ENCODE results near the gene PRKCG. TPM values are rescaled to one million over a fixed set of nuclear protein-coding genes. Genes with fewer than 3 reads are reported as not detected.
A peak's percentile ranks its signal among the peaks of the same experiment; 100 is the strongest.

The PRKCG gene
- total and polyA plus RNA-seq, 2 donors from 2014 or later: not detected

- no peak for FAIRE-seq
- intact Hi-C loops (cut with DNase I): no loop called here
- no peaks in the 10 kb centered on the region for H3K36me3 ChIP-seq (ENCODE audit: control insufficient read depth in 2 of 3, insufficient read depth in 3 of 3, low read length in 3 of 3)
- H3K4me3 ChIP-seq (ENCODE audit: low read length in 3 of 3): no peak overlapping the region
- no peak for TF ChIP-seq CTCF (IDR thresholded peaks at IDR 0.05; ENCODE audit: borderline replicate concordance, extremely low read depth, insufficient read depth)
- no peak overlapping the region for H3K9ac ChIP-seq (ENCODE audit: low read length in 3 of 3)
- H3K27ac ChIP-seq (ENCODE audit: low read depth in 2 of 2, low read length in 2 of 2): no peak overlapping the region
- H3K4me1 ChIP-seq (ENCODE audit: control insufficient read depth in 2 of 3, insufficient read depth in 2 of 3, low read depth in 1 of 3, low read length in 3 of 3): no peaks in the 10 kb centered on the region
- DNase-seq: peak in 1 of 5 donors; percentile 66
- H3K27me3 ChIP-seq (ENCODE audit: control insufficient read depth, insufficient read depth, low read length): no peaks in the 10 kb centered on the region
- peaks cover 0 to 2% (median 0%) of the 10 kb centered on the region in 3 donors for H3K9me3 ChIP-seq (ENCODE audit: control insufficient read depth in 2 of 3, insufficient read depth in 1 of 3, low read length in 3 of 3)
Observed at GRCh38 chr19:53898636-53899341, 16.8 kb downstream of the PRKCG start.

- FAIRE-seq: no peak
- intact Hi-C loops (cut with DNase I): no loop called here
- DNase-seq: peak in 1 of 5 donors; percentile 54
- no peak overlapping the region for H3K27ac ChIP-seq (ENCODE audit: low read depth in 2 of 2, low read length in 2 of 2)
- TF ChIP-seq CTCF (IDR thresholded peaks at IDR 0.05; ENCODE audit: borderline replicate concordance, extremely low read depth, insufficient read depth): no peak
- no peak overlapping the region for H3K9ac ChIP-seq (ENCODE audit: low read length in 3 of 3)
- peaks cover 0 to 2% (median 0%) of the 10 kb centered on the region in 3 donors for H3K9me3 ChIP-seq (ENCODE audit: control insufficient read depth in 2 of 3, insufficient read depth in 1 of 3, low read length in 3 of 3)
- no peak overlapping the region for H3K4me3 ChIP-seq (ENCODE audit: low read length in 3 of 3)
- H3K36me3 ChIP-seq (ENCODE audit: control insufficient read depth in 2 of 3, insufficient read depth in 3 of 3, low read length in 3 of 3): no peaks in the 10 kb centered on the region
- no peaks in the 10 kb centered on the region for H3K4me1 ChIP-seq (ENCODE audit: control insufficient read depth in 2 of 3, insufficient read depth in 2 of 3, low read depth in 1 of 3, low read length in 3 of 3)
- H3K27me3 ChIP-seq (ENCODE audit: control insufficient read depth, insufficient read depth, low read length): no peaks in the 10 kb centered on the region
Observed at GRCh38 chr19:53900191-53900860, 18.3 kb downstream of the PRKCG start.

GRCh38 chr19:53903055-53903680, 21.2 kb downstream of the PRKCG start:
- intact Hi-C loops (cut with DNase I): no loop called here
- H3K9ac ChIP-seq (ENCODE audit: low read length in 3 of 3): no peak overlapping the region
- no peaks in the 10 kb centered on the region for H3K4me1 ChIP-seq (ENCODE audit: control insufficient read depth in 2 of 3, insufficient read depth in 2 of 3, low read depth in 1 of 3, low read length in 3 of 3)
- no peak overlapping the region for H3K27ac ChIP-seq (ENCODE audit: low read depth in 2 of 2, low read length in 2 of 2)
- H3K4me3 ChIP-seq (ENCODE audit: low read length in 3 of 3): no peak overlapping the region
- FAIRE-seq: no peak
- peaks cover 8% of the 10 kb centered on the region for H3K27me3 ChIP-seq (ENCODE audit: control insufficient read depth, insufficient read depth, low read length)
- no peak for TF ChIP-seq CTCF (IDR thresholded peaks at IDR 0.05; ENCODE audit: borderline replicate concordance, extremely low read depth, insufficient read depth)
- peaks cover 0 to 2% (median 0%) of the 10 kb centered on the region in 3 donors for H3K9me3 ChIP-seq (ENCODE audit: control insufficient read depth in 2 of 3, insufficient read depth in 1 of 3, low read length in 3 of 3)
- H3K36me3 ChIP-seq (ENCODE audit: control insufficient read depth in 2 of 3, insufficient read depth in 3 of 3, low read length in 3 of 3): no peaks in the 10 kb centered on the region
- peak in 4 of 5 donors; percentile 4 to 91 (median 82) for DNase-seq

Measured in kidney (tissue), 14 donors.